GM04504 (cell line): ENCODE data around the gene UFSP1.
"Not testable (repeated sequence)": the region's sequence is repeated elsewhere in the genome, so short reads cannot be mapped to it uniquely, and the experiment has no call there.

Experiments
- DNase-seq: peaks from one replicate; pipeline ENCODE4 v3.0.0-alpha.2; 2012; ENCODE audit warnings: low read depth

The UFSP1 gene

DNA sequence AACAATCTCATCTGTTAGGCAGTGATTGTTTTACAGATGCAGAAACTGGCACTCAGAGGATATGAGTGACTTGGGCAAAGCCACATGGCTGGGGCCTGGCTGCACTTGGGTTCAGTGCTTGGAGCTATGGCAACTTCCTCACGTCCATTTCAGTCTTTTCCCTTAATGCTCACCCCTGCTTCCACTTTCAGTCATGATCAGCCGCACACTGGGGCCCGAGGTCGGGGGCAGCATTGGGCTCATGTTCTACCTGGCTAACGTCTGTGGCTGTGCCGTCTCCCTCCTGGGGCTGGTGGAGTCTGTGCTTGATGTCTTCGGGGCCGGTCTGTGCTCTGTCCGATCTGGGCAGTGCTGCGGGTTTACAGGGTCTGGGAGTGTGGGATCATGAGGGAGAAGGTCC is 34.0 kb downstream of the UFSP1 start:
- DNase-seq, result no peak

DNA sequence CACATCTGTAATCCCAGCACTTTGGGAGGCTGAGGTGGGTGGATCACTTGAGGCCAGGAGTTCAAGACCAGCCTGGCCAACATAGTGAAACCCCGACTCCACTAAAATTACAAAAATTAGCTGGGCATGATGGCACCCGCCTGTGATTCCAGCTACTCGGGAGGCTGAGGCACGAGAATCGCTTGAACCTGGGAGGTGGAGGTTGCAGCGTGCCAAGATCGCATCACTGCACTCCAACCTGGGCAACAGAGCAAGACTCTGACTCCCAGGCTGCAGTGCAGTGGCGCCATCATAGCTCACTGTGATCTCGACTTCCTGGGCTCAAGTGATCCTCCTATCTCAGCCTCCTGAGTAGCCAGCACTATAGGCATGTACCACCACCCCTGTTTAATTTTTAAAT is 34.6 kb downstream of the UFSP1 start:
- DNase-seq, result not testable (repeated sequence)

GRCh38 chr7:100854146-100854895 is 35.2 kb downstream of the UFSP1 start:
- no peak for DNase-seq

DNA sequence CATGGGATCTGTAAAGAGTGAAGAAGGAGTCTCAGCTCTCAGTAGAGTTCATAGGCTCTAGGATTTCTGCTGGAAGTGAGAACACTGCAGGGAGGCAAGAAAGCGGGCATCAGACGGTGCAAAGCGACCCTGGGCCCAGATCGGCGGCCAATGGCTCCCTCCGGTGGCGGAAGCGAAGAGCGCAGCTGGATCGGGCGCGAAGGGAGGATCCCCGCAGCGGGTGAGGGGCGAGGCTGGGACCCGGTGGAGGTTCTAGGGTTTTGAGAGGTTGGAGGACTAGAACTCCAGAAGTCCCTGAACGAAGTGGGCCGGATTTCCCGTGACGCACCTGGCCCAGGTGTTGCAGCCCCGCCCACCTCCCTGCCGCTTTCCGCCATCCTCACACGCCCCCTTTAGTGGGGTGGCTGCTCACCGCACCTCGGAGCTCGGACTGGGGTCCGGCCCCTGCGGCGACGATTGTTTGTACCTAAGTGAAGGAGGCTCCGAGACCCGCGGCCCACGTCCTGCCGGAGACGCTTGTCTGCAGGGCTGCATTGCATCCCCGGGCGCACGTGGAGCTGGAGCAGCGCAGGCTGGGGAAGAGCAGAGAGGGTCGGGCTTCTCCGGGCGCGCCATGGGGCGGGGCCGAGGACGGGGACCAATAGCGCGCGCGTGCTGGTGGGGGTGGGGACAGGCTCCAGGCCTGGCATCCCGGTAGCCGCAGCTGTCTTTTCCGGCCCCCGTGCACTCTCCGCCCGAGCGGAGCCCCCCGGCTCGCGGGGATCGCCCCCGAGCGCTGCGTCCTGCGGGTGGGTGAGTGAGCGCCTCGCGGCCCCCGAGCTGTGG is 37.3 kb downstream of the UFSP1 start, which contains the start of gene SLC12A9:
SLC12A9 (plus strand) TSS at position 666 of the 825 bp plus-strand sequence. CDS start 1,485 bp downstream, outside the sequence.
- DNase-seq, result peak; percentile 75

- DNase-seq, result no peak
These were observed 42.2 kb downstream of the UFSP1 start for GRCh38 chr7:100847360-100847759.

DNA sequence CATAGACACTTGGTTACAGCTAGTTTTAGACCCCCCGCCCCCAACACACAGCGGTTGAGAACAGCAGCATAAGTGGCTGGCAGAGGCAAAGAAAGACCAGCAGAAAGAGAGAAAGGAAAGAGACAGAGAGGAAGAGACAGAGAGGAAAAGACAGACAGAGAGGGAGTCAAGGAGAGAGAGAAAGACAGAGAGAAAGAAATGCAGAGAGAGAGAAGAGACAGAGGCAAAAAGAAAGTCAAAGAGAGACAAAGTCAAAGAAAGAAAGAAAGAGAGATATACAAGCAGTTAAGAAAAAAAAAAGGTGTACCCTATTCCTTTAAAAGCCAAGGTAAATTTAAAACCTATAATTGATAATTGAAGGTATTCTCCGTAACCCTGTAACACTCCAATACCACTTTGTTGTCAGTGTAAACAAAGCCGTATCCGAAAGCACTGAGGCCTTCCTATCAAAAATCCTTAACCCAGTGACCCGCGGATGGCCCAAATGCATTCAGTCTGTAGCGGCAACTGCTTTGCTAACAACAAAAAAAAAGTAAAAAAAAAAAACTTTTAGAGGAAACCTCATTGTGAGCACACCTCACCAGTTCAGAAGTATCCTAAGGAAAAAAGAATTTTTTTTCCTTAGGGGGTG is 48.9 kb downstream of the UFSP1 start:
- DNase-seq, result no peak

- DNase-seq, result no peak
These were observed 50.2 kb downstream of the UFSP1 start for GRCh38 chr7:100839361-100839760.
